PFSK-1 (cell line): ENCODE results near the gene GHRL.

ENCODE experiments used
- REST ChIP-seq, 2 experiments: IDR thresholded peaks; 2 replicates each; pipeline versions ENCODE4 v1.6.1 to v1.8.0; 2011 to 2012; ENCODE audit warnings: low read depth in 2 of 2, low read length in 2 of 2, control low read depth in 1 of 2, inconsistent platforms in 1 of 2, mild to moderate bottlenecking in 1 of 2, moderate library complexity in 1 of 2; ENCODE audit not compliant: insufficient read depth in 1 of 2
- TAF1 ChIP-seq: IDR thresholded peaks from 2 replicates; pipeline ENCODE4 v1.6.1; 2012; ENCODE audit warnings: low read length, control low read depth, borderline replicate concordance; ENCODE audit not compliant: insufficient read depth

GRCh38 chr3:10303785-10304184 lies 11.0 kb upstream of the GHRL start:
- TF ChIP-seq REST (IDR thresholded peaks at IDR 0.05; ENCODE audit: insufficient read depth in 1 of 2, low read depth in 2 of 2, low read length in 2 of 2) (no peak), TAF1 (no peak)
